HG03575 (cell line): Measurements from ENCODE around the gene CLTC.
"Not testable (repeated sequence)": the region's sequence is repeated elsewhere in the genome, so short reads cannot be mapped to it uniquely, and the experiment has no call there.

Source experiments
- ATAC-seq: cut with Tn5 transposase; IDR thresholded peaks from one replicate; pipeline ENCODE4 v1.9.1; 2021; ENCODE audit not compliant: unreplicated experiment, insufficient number of reproducible peaks, low FRiP score; ENCODE audit errors: extremely low read depth

CLTC gene

GRCh38 chr17:59631276-59631675 is 11.6 kb downstream of the CLTC start:
- ATAC-seq, result no peak

DNA sequence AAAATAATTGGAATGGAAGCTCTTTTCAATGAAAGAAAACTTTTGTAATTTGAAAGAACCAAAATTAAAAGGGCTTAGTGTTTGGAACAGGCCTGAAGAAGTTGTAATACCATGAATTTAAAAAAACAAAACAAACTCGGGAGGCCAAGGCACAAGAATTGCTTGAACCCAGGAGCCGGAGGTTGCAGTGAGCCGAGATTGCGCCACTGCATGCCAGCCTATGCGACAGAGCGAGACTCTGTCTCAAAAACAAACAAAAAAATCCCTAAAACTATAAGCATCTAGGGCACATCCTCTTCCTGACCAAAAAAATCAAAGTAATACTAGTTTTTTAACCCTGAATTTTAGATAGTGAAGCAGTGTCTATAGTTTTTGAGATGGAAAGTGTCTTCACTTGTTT is 12.7 kb downstream of the CLTC start:
- ATAC-seq, result no peak

DNA sequence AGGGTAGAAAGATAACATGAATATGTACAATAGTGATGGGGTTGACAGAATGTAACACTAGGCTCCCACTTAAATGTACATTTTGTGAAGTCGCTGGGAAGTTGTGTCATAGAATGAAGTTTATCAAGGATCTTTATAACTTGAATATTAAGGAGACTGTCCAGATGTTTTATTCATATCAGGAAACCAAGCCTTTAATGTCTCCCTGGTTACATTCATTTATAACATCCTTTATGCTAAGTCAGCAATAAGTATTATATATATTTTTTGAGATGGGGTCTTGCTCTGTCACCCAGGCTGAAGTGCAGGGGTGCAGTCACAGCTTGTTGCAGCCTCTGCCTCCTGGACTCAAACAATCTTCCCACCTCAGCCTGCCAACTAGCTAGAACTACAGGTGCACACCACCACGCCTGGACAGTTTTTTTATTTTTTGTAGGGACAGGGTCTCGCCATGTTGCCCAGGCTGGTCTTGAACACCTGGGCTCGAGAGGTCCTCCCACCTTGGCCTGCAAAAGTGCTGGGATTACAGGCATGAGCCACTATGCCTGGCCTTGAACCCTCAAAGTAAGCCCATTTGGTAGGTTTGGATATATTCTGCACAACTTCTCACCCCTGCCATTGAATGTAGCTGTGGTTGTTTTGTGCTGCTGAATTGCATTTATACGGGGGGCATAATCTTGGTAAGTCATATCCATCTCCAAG is 14.1 kb downstream of the CLTC start:
- ATAC-seq, result no peak

- no peak for ATAC-seq
Observed at GRCh38 chr17:59634632-59635541, 15.2 kb downstream of the CLTC start.

GRCh38 chr17:59637611-59638310 is 18.1 kb downstream of the CLTC start:
- ATAC-seq, result no peak

DNA sequence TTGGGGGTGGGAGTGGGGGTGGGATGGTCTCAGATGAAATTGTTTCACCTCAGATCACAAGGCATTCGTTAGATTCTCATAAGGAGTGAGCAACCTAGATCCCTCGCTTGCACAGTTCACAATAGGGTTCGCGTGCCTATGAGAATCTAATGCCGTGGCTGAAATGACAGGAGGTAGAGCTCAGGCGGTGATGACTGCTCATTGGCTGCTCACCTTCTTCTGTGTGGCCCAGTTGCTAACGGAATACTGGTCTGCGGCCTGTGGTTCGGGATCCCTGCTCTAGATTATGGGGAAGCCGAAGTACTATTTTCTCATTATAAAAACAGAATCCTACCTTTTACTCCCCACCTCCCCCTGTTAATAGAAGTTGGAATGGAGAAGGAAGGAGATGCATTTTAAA is 18.9 kb downstream of the CLTC start:
- ATAC-seq, result no peak

DNA sequence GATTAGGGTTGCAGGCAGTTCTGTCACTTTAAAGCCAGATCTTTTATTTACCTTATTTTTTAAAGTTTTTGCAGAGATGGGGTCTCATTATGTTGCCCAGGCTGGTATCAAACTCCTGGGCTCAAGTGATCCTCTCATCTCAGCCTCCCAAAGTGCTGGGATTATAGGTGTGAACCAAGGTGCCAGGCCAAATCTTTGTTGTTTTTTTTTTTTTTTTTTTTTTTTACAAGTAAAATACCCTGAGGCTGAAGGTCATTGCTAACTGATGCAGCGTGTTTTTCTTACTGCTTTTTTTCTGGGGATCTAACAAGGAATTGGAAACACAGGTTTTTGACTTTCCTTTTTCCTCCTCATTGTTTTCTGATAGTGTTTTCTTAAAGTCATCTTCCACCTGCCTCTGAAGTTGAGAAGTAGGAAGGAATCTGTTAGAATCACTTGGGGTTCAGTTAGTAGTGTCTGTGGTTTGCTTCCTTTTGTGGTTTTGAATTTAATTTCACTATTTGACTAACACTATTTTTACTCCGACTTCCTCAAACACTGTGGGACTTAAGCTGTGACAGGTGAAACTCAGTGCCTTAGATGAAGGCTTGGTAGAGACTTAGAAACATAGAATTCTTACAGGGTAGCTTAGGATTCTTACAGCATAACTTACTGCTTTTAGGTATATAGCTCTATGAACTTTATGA is 22.2 kb downstream of the CLTC start:
- ATAC-seq, result peak; percentile 41

- ATAC-seq, result no peak
Observed at GRCh38 chr17:59642565-59642964, 22.9 kb downstream of the CLTC start.

DNA sequence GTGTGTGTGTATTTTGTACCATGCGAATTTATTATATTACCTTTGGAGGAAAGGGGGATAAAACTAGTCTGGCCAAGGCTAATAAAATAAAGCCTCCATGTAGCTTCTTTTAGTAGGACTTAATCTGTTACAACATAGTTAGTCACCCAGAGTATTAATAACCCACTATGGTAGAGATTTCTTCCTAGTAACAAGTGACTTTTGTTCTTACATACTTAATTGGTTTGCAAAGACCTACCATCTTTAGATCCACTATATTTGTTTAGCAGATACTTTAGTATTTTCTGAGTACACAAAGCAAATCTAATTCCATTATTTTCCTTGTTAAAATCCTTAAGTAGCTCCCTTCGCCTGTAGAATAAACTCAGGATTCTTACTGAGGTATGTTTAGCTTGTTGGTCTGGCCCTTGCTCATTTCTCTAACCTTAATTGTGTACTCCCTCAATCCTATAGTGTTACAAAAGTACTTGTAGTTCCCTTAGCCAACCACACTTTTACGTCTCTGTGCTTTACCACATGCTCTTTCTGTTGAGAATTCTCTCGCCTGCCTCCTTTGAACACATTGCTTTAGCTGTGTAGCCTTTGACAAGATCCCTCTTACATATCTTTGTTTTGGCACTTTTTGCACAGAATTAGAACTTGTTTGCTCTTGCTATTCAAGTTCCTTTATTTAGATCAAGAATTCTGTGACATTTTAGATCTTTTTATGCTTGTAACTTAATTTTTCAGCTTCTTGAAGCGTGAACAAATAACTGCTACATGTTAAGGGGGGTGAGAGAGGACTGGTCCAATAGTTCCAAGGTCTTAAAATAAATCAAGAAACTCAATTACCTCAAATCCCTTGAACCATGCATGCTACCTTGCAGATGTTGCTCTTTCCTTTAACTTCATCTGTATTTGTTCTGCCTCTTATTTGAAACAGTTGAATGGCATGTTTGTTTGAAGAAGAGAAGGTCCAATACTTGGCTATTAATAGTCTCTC is 23.8 kb downstream of the CLTC start:
- ATAC-seq, result no peak

GRCh38 chr17:59647288-59647687 is 27.6 kb downstream of the CLTC start:
- ATAC-seq, result no peak

DNA sequence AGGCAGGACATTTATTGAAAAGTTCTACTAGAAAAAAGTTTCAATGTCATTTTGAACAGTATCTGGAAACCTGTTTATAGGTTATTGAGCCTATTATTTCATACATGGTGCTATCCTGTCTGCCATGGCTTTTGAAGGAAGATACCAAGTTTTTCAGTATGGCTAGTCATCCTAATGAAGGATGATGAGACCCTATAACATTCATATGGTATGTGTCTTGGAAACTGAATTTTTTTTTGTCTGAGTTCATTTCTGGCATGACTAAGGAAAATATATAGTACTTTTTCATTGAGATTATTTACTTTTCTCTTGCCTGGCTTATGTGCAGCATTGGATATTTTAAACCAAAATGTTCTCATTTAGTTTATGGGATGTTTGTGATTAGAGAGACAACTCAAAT is 30.2 kb downstream of the CLTC start:
- no peak for ATAC-seq

- no peak for ATAC-seq
Observed at GRCh38 chr17:59650642-59651041, 30.9 kb downstream of the CLTC start.

GRCh38 chr17:59651346-59651745 is 31.7 kb downstream of the CLTC start:
- no peak for ATAC-seq

DNA sequence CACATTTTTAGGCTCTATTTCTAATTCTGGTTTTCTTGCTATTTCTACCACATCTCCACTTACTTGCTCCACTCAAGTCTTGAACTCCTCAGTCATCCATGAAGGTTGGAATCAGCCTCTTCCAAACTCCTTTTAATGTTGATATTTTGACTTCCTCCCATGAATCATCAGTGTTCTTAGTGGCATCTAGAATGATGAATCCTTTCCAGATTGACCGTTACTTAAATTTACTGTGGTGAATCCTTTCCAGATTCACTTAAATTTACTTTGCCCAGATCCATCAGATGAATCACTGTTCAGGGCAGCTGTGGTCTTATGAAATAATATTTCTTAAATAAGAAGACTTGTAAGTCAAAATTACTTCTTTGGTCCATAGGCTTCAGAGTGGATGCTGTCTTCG is 32.4 kb downstream of the CLTC start:
- ATAC-seq, result no peak

DNA sequence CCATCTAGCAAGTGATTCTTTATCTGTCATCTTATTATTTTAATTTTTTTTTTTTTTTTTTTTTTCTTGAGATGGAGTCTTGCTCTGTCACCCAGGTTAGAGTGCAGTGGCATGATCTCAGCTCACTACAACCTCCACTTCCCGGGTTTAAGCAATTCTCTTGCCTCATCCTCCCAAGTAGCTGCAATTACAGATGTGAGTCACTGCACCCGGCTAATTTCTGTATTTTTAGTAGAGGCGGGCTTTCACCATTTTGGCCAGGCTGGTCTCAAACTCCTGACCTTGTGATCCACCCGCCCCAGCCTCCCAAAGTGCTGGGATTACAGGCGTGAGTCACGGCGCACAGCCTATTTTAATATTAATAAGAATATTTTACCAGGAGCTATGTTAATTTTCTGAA is 36.9 kb downstream of the CLTC start:
- not testable (repeated sequence) for ATAC-seq

DNA sequence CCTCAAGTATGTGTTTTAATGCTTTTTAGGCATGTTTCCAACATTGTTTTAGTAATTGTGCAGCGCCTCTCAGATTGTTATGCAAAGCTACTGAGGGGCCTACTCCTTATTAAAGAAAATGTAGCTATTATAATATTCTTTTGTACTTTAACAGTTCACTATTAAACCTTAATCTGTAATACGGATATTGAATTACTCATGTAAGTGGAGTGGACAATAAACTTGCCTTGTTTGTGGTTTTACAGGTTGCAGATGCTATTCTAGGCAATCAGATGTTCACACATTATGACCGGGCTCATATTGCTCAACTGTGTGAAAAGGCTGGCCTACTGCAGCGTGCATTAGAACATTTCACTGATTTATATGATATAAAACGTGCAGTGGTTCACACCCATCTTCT is 46.5 kb downstream of the CLTC start:
- ATAC-seq, result no peak

DNA sequence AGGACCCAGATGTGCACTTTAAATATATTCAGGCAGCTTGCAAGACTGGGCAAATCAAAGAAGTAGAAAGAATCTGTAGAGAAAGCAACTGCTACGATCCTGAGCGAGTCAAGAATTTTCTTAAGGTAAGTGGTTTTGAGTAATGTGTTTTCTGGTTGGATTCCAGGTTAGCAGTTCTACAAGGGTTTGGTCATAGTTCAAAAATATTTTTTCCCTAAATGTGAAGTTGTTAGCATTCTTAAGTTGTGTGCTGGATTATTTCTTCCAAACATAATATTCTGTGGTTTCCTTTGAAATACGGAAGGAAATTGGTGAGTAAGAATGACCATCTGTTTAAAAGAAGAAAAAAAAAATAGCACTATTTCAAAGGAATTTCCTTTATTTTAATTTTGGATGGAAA is 49.1 kb downstream of the CLTC start:
- no peak for ATAC-seq

DNA sequence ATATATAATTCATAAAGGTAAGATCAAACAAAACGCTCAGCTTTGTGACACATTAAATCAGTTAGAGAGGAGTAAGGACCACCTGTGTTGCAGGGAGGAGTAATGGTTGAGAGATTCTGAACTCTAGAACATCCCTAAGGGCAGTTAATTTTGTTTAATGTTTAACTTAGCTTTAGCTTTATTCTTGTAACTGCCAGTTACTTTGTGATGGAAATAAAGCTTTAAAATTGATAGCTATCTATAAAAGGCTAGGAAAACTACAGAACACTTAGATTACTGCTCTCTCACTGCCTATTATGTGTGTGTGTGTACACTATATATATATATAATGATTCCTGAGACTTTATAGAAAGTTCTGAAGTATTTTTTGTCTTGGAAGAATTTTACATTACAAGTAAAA is 49.7 kb downstream of the CLTC start:
- ATAC-seq, result no peak
